Stimulated activated CD8-positive, alpha-beta memory T cell treated with anti-CD3 and anti-CD28 coated beads, Interleukin-15, amount 100 ng/mL, for 4 hours (primary cell): Measurements from ENCODE around the gene ADD3.

Experiments
- DNase-seq, 2 donors: peaks; one replicate each; pipeline ENCODE4 v3.0.0-alpha.2; 2020; ENCODE audit warnings: low read depth in 2 of 2

ADD3 gene

GRCh38 chr10:110065269-110065668 lies 57.5 kb downstream of the ADD3 start:
- no peak for DNase-seq

- DNase-seq, result no peak
These were observed 60.4 kb downstream of the ADD3 start for GRCh38 chr10:110067960-110068770.

GRCh38 chr10:110068780-110069179 lies 61.0 kb downstream of the ADD3 start:
- no peak for DNase-seq

- DNase-seq, result no peak
These were observed 61.8 kb downstream of the ADD3 start for GRCh38 chr10:110069502-110069982.

- no peak for DNase-seq
These were observed 66.1 kb downstream of the ADD3 start for GRCh38 chr10:110073896-110074295.

GRCh38 chr10:110074298-110074697 lies 66.5 kb downstream of the ADD3 start:
- DNase-seq, result no peak

- DNase-seq, result no peak
These were observed 67.2 kb downstream of the ADD3 start for GRCh38 chr10:110074758-110075671.

GRCh38 chr10:110075686-110076085 lies 67.9 kb downstream of the ADD3 start:
- no peak for DNase-seq

GRCh38 chr10:110076559-110077318 lies 69.0 kb downstream of the ADD3 start:
- DNase-seq, result no peak

- DNase-seq, result no peak
These were observed 69.8 kb downstream of the ADD3 start for GRCh38 chr10:110077436-110078130.

- no peak for DNase-seq
These were observed 70.5 kb downstream of the ADD3 start for GRCh38 chr10:110078317-110078716.

- no peak for DNase-seq
These were observed 74.1 kb downstream of the ADD3 start for GRCh38 chr10:110081911-110082310.

GRCh38 chr10:110083884-110084283 lies 76.1 kb downstream of the ADD3 start:
- DNase-seq, result no peak

GRCh38 chr10:110087682-110088081 lies 79.9 kb downstream of the ADD3 start:
- no peak for DNase-seq

- no peak for DNase-seq
These were observed 80.8 kb downstream of the ADD3 start for GRCh38 chr10:110088367-110089104.

- no peak for DNase-seq
These were observed 84.0 kb downstream of the ADD3 start for GRCh38 chr10:110091830-110092229.

- DNase-seq, result no peak
These were observed 85.9 kb downstream of the ADD3 start for GRCh38 chr10:110093722-110094121.

GRCh38 chr10:110094786-110095185 lies 87.0 kb downstream of the ADD3 start:
- no peak for DNase-seq

GRCh38 chr10:110101464-110102144 lies 93.8 kb downstream of the ADD3 start:
- DNase-seq, result no peak

- DNase-seq, result no peak
These were observed 96.2 kb downstream of the ADD3 start for GRCh38 chr10:110103921-110104461.
